H1 (cell line): Measurements from ENCODE around the gene C1RL. TPM values are rescaled to one million over a fixed set of nuclear protein-coding genes. Genes with fewer than 3 reads are reported as not detected.

ENCODE experiments used
- CTCF ChIA-PET: fragments of 300-600 bp; sonication (Branson Sonifier 250); formaldehyde crosslinking; loops from one replicate; lab custom pipeline; 2021; ENCODE audit not compliant: partially characterized antibody; lab: Charles Lee
- POLR2A ChIA-PET: fragments of 300-600 bp; sonication (Branson Sonifier 250); formaldehyde crosslinking; loops from one replicate; lab custom pipeline; 2021; ENCODE audit warnings: inconsistent platforms; ENCODE audit not compliant: partially characterized antibody; lab: Charles Lee
- DNase-seq, 2 experiments: peaks; one replicate each; pipeline versions ENCODE4 v3.0.0 to v3.0.0-alpha.2; 2010 to 2022; ENCODE audit warnings: low spot score in 2 of 2, low read depth in 1 of 2, mixed read lengths in 1 of 2
- FAIRE-seq: peaks from 2 replicates; lab custom pipeline; 2011; peaks lifted over from hg19 to GRCh38; lab: Jason Lieb, UNC
- H2AFZ ChIP-seq: 2 replicates; pipeline ENCODE4 v1.8.1; 2012; ENCODE audit warnings: low read length, inconsistent platforms
- H2AK5ac ChIP-seq: 2 replicates; pipeline ENCODE4 v1.6.1; 2013; ENCODE audit warnings: low read depth, low read length
- H2BK120ac ChIP-seq: replicated peaks from 2 replicates; pipeline ENCODE3; 2013; ENCODE audit warnings: low read depth, low read length, inconsistent platforms
- H2BK12ac ChIP-seq: 2 replicates; pipeline ENCODE4 v1.6.1; 2013; ENCODE audit warnings: low read depth, low read length
- H2BK15ac ChIP-seq: 2 replicates; pipeline ENCODE4 v1.6.1; 2013; ENCODE audit warnings: low read length
- H2BK20ac ChIP-seq: 2 replicates; pipeline ENCODE4 v1.6.1; 2013; ENCODE audit warnings: low read length
- H2BK5ac ChIP-seq: 2 replicates; pipeline ENCODE4 v1.6.1; 2013; ENCODE audit warnings: low read depth, low read length
- H3K14ac ChIP-seq: 2 replicates; pipeline ENCODE4 v1.6.1; 2013; ENCODE audit warnings: inconsistent platforms; ENCODE audit not compliant: insufficient read length
- H3K18ac ChIP-seq: 2 replicates; pipeline ENCODE4 v1.6.1; 2013; ENCODE audit warnings: low read length; ENCODE audit errors: extremely low read depth
- H3K23ac ChIP-seq: 2 replicates; pipeline ENCODE4 v1.6.1; 2013; ENCODE audit warnings: inconsistent platforms; ENCODE audit not compliant: insufficient read length
- H3K23me2 ChIP-seq: 2 replicates; pipeline ENCODE4 v1.6.1; 2013; ENCODE audit warnings: low read depth, low read length
- H3K27ac ChIP-seq: 2 replicates; pipeline ENCODE4 v1.6.1; 2011; ENCODE audit warnings: low read depth, low read length, inconsistent platforms
- H3K27me3 ChIP-seq, 4 experiments: replicated peaks in 1 of 4; 1 replicate in 1 of 4; 2 replicates in 3 of 4; pipeline versions ENCODE4 v1.6.1 to v1.8.1; 2011 to 2013; ENCODE audit warnings: low read length in 3 of 4, mild to moderate bottlenecking in 3 of 4, inconsistent platforms in 2 of 4, mixed read lengths in 2 of 4, moderate library complexity in 1 of 4; ENCODE audit not compliant: control insufficient read depth in 3 of 4, insufficient read depth in 3 of 4; ENCODE audit errors: extremely low read depth in 1 of 4
- H3K36me3 ChIP-seq, 4 experiments: 2 replicates each; pipeline versions ENCODE4 v1.6.1 to v1.8.1; 2011 to 2013; ENCODE audit warnings: mild to moderate bottlenecking in 4 of 4, low read length in 3 of 4, moderate library complexity in 2 of 4, control low read depth in 1 of 4, inconsistent platforms in 1 of 4; ENCODE audit not compliant: insufficient read depth in 4 of 4, control insufficient read depth in 2 of 4
- H3K4ac ChIP-seq: replicated peaks from 2 replicates; pipeline ENCODE3; 2013; ENCODE audit warnings: low read length, low read depth, mixed read lengths, inconsistent platforms; ENCODE audit not compliant: insufficient read length
- H3K4me1 ChIP-seq, 4 experiments: replicated peaks in 1 of 4; 1 replicate in 1 of 4; 2 replicates in 3 of 4; pipeline versions ENCODE4 v1.6.1 to v1.8.1; 2011 to 2013; ENCODE audit warnings: low read length in 3 of 4, inconsistent platforms in 2 of 4, mixed read lengths in 1 of 4; ENCODE audit not compliant: insufficient read depth in 4 of 4, control insufficient read depth in 3 of 4
- H3K4me2 ChIP-seq, 2 experiments: 2 replicates each; pipeline versions ENCODE4 v1.6.1 to v1.8.1; 2011 to 2013; ENCODE audit warnings: low read depth in 2 of 2, low read length in 2 of 2, control low read depth in 1 of 2, inconsistent platforms in 1 of 2, mild to moderate bottlenecking in 1 of 2; ENCODE audit not compliant: insufficient read depth in 1 of 2
- H3K4me3 ChIP-seq, 4 experiments: fragments of 200-600, 300-600 bp in 1 of 4; sonication (generic), shearing (Covaris generic), sonication (Bioruptor Twin) in 1 of 4; 2 replicates each; pipeline versions ENCODE4 v1.5.1 to v1.8.1; 2011 to 2016; ENCODE audit warnings: low read length in 4 of 4, low read depth in 3 of 4, control low read depth in 2 of 4, inconsistent platforms in 2 of 4, mild to moderate bottlenecking in 2 of 4, mixed read lengths in 1 of 4, moderate library complexity in 1 of 4; ENCODE audit not compliant: insufficient read depth in 2 of 4; ENCODE audit errors: extremely low read depth in 1 of 4
- H3K56ac ChIP-seq: replicated peaks from 2 replicates; pipeline ENCODE3; 2013; ENCODE audit warnings: low read depth, mild to moderate bottlenecking, mixed read lengths, low read length, inconsistent platforms; ENCODE audit not compliant: insufficient read length
- H3K79me1 ChIP-seq: 2 replicates; pipeline ENCODE4 v1.6.1; 2013; ENCODE audit warnings: low read depth, low read length, control low read depth
- H3K79me2 ChIP-seq, 2 experiments: 2 replicates each; pipeline versions ENCODE4 v1.6.1 to v1.8.1; 2012 to 2013; ENCODE audit warnings: low read length in 2 of 2, mild to moderate bottlenecking in 2 of 2, inconsistent platforms in 1 of 2; ENCODE audit not compliant: insufficient read depth in 2 of 2, control insufficient read depth in 1 of 2
- H3K9ac ChIP-seq, 4 experiments: replicated peaks in 1 of 4; 1 replicate in 1 of 4; 2 replicates in 3 of 4; pipeline versions ENCODE4 v1.6.1 to v1.8.1; 2011 to 2013; ENCODE audit warnings: low read depth in 3 of 4, low read length in 3 of 4, control low read depth in 2 of 4, mild to moderate bottlenecking in 2 of 4, moderate library complexity in 2 of 4, inconsistent platforms in 1 of 4; ENCODE audit errors: extremely low read depth in 1 of 4
- H3K9me3 ChIP-seq, 2 experiments: 2 replicates each; pipeline versions ENCODE4 v1.6.1 to v1.8.1; 2012 to 2013; ENCODE audit warnings: mild to moderate bottlenecking in 2 of 2, moderate library complexity in 2 of 2, control low read depth in 1 of 2, inconsistent platforms in 1 of 2, low read depth in 1 of 2, low read length in 1 of 2, mixed read lengths in 1 of 2; ENCODE audit not compliant: insufficient read depth in 2 of 2
- H4K20me1 ChIP-seq, 2 experiments: replicated peaks in 1 of 2; 2 replicates each; pipeline versions ENCODE3 to v1.8.1; 2011 to 2013; ENCODE audit warnings: inconsistent platforms in 2 of 2, low read length in 2 of 2, mild to moderate bottlenecking in 1 of 2; ENCODE audit not compliant: insufficient read depth in 2 of 2, control insufficient read depth in 1 of 2
- H4K5ac ChIP-seq: 2 replicates; pipeline ENCODE4 v1.6.1; 2013; ENCODE audit warnings: low read length, low read depth, mixed read lengths, inconsistent platforms; ENCODE audit not compliant: insufficient read length
- H4K8ac ChIP-seq: 2 replicates; pipeline ENCODE4 v1.8.0; 2013; ENCODE audit warnings: mild to moderate bottlenecking, moderate library complexity, low read length, inconsistent platforms; ENCODE audit not compliant: insufficient read depth; ENCODE audit errors: extremely low read depth
- H4K91ac ChIP-seq: replicated peaks from 2 replicates; pipeline ENCODE3; 2013; ENCODE audit warnings: low read length, mixed read lengths, inconsistent platforms; ENCODE audit not compliant: insufficient read length
- GABPA ChIP-seq: IDR thresholded peaks from 2 replicates; pipeline ENCODE4 v1.6.1; 2011; ENCODE audit warnings: mild to moderate bottlenecking, low read length, moderate library complexity, borderline replicate concordance; ENCODE audit not compliant: insufficient read depth
- WGBS, 2 experiments: shearing (Covaris generic) in 1 of 2; methylation state at CpG; one replicate each; pipeline versions ENCODE4 v1.1.6 to v1.1.7; 2013 to 2015; ENCODE audit warnings: low lambda C conversion rate in 2 of 2, mixed read lengths in 2 of 2, inconsistent platforms in 1 of 2, low coverage in 1 of 2, missing lambda C conversion rate in 1 of 2; ENCODE audit not compliant: insufficient replicate concordance in 2 of 2, insufficient coverage in 1 of 2, insufficient read length in 1 of 2; ENCODE audit errors: extremely low coverage in 1 of 2, missing lambda C conversion rate in 1 of 2; 5-methylcytosine and 5-hydroxymethylcytosine counted together
- polyA plus RNA-seq, 7 experiments: library from polyadenylated mRNA; depleted of rRNA in 3 of 7; stranded (reverse) in 5 of 7; unstranded in 2 of 7; fragments of >200 nt in 5 of 7; fragments of 200-250 nt in 2 of 7; gene quantifications; 1 replicate in 5 of 7; 2 replicates in 1 of 7; 4 replicates in 1 of 7; pipeline versions ENCODE4 v1.2.1 to v1.2.3, GENCODE V29; 2011 to 2013; ENCODE audit warnings: missing spikeins in 2 of 7, mixed read lengths in 2 of 7
- total RNA-seq: library from RNA; stranded (reverse); fragmentation: NEBNext Ultra II Directional; extraction: Animal tissue kit (Norgen Biotek cat#: 25700); gene quantifications from 2 replicates; pipeline ENCODE4 v1.2.1, GENCODE V29; 2021

C1RL gene
- total and polyA plus RNA-seq, 2 of the 8 experiments (the other 6 are each of a cell fraction or from before 2014, with no cell fraction given), result 11.4 to 15.5 TPM

DNA sequence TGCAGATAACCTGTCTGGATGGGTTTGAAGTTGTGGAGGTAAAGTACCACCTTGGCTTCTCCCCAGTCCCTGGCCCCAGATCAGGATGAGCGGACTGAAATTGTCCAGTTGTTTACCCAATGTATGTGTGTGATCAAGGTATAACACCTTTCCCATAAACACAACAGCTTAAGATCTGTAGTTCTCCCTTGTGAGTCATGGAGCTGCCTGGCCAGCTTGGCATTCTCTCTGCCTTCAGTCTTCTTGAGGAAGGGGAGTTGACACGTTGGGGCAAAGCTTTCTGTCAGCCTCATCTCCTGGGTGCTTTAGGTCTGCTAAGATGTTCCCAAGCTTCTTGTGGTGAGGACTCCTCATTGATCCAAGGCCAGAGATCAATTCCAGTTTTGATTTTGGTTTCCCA, 42.4 kb downstream of the C1RL start:
- Histone ChIP-seq H2AFZ (no peak overlapping the region), H2BK15ac (no peak overlapping the region), H3K36me3 (no peaks in the 10 kb centered on the region), H3K79me1 (no peaks in the 10 kb centered on the region), H2BK120ac (no peak overlapping the region), H2BK5ac (no peak overlapping the region), H2AK5ac (no peak overlapping the region), H3K9me3 (no peaks in the 10 kb centered on the region; a peak in 1 of 4 replicates), H2BK12ac (no peak overlapping the region), H3K23me2 (no peaks in the 10 kb centered on the region), H3K18ac (no peak overlapping the region), H3K4me2 (no peak overlapping the region), H2BK20ac (no peak overlapping the region), H4K20me1 (no peaks in the 10 kb centered on the region), H3K23ac (no peak overlapping the region), H4K8ac (no peak overlapping the region), H3K27ac (no peak overlapping the region), H3K79me2 (no peaks in the 10 kb centered on the region), H4K91ac (no peak overlapping the region), H3K27me3 (no peaks in the 10 kb centered on the region), H3K14ac (no peak overlapping the region), H4K5ac (no peak overlapping the region), H3K4ac (no peak overlapping the region), H3K56ac (no peak overlapping the region), H3K4me3 (no peak overlapping the region), H3K9ac (no peak overlapping the region), H3K4me1 (no peaks in the 10 kb centered on the region)
- DNase-seq (no peak), FAIRE-seq (no peak)
- no peak for TF ChIP-seq GABPA
- CTCF ChIA-PET, result interaction anchor here (1.6 to 1.8 kb wide), 3 partner anchors 25 to 45 kb away, joined by 3 to 8 read pairs (median 5); partner anchors contain the start of gene C1RL
- 89% methylated on average over 2 of the region's 2 CpGs; no CpG with 5 or more reads in 1 of the 2 experiments for WGBS, 2 experiments
- POLR2A ChIA-PET, result interaction anchor here (0.7 kb wide), 1 partner anchor 42 kb away, joined by 3 read pairs; no protein-coding TSS in a partner anchor
